NB4 (cell line): ENCODE data around the gene ZNF414.
"Not testable (repeated sequence)": the region's sequence is repeated elsewhere in the genome, so short reads cannot be mapped to it uniquely, and the experiment has no call there.

Source experiments
- DNase-seq: peaks from one replicate; pipeline ENCODE4 v3.0.0; 2010; ENCODE audit warnings: low read depth
- H3K4me3 ChIP-seq: one replicate; pipeline ENCODE4 v1.5.1; 2011; ENCODE audit warnings: mild to moderate bottlenecking, low read depth, low read length, moderate library complexity
- CTCF ChIP-seq: IDR thresholded peaks from one replicate; pipeline ENCODE4 v1.5.1; 2012; ENCODE audit warnings: low read depth, low read length
- MYC ChIP-seq: IDR thresholded peaks from 2 replicates; pipeline ENCODE4 v1.6.1; 2011; ENCODE audit warnings: low read depth, low read length
- POLR2A ChIP-seq: IDR thresholded peaks from 2 replicates; pipeline ENCODE4 v1.6.1; 2011; ENCODE audit warnings: mild to moderate bottlenecking; ENCODE audit not compliant: insufficient read length; ENCODE audit errors: extremely low read depth
- TF ChIP-seq, protein P1 (sequence below): IDR thresholded peaks from 2 replicates; pipeline ENCODE4 v1.6.1; 2011; ENCODE audit warnings: low read depth, low read length

Gene ZNF414, protein sequence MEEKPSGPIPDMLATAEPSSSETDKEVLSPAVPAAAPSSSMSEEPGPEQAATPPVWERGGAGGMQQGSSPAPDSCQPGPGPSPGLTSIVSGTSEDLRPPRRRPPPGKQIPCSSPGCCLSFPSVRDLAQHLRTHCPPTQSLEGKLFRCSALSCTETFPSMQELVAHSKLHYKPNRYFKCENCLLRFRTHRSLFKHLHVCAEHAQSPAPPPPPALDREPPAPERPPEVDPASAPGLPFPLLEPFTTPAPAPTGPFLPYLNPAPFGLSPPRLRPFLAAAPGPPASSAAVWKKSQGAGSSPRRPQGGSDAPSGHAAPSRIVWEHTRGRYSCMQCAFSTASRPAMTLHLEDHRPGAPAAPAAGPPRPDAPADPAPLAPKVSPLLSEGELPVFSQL

DNA sequence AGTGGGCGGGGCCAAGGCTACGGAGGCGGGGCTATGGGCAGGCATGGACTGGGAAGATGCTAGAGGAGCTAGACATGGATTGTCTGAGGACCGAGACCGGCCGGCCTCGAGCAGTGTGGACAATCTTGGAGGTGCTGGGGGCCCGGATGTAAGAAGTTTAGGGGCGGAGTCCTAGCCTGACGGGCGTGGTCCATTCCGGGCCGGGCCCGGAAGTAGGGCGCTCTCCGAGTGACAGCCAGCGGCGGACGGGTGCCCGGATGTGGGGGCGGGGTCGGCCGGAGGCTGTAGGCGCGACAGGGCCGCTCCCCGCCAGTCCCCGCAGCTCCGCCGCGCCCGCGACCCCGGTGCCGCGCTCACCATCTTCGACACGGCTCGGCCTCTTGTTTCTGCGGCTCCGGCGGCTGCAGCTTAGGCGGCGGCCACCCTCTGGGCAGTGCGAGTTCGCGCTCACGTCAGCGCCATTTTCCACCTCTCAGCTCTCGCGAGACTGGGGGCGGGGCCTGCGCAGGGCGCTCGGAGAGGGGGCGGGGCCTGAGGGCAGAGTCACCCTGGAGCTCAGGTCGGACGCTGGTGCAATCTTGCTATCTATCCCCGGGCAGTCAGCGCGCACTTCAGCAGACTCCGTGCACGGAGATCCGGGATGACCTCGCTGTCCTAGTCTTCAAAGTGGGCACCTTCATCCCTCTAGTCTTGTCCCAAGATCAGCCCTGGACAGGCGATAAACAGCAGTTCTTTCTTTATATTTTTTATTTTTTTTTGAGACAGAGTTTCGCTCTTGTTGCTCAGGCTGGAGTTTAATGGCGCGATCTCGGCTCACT, at the start of gene ZNF414:
TSS of gene ZNF414 (minus strand) at position 481 of the 818 bp plus-strand sequence. CDS start at position 360, 121 bp downstream.
- TF ChIP-seq, protein P1, sequence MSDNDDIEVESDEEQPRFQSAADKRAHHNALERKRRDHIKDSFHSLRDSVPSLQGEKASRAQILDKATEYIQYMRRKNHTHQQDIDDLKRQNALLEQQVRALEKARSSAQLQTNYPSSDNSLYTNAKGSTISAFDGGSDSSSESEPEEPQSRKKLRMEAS, result peak; percentile 88
- TF ChIP-seq MYC (peak; percentile 83), CTCF (no peak), POLR2A (peak; percentile 92)
- peak within 1 kb of the TSS; percentile 66 for H3K4me3 ChIP-seq
- DNase-seq, result peak; percentile 100

DNA sequence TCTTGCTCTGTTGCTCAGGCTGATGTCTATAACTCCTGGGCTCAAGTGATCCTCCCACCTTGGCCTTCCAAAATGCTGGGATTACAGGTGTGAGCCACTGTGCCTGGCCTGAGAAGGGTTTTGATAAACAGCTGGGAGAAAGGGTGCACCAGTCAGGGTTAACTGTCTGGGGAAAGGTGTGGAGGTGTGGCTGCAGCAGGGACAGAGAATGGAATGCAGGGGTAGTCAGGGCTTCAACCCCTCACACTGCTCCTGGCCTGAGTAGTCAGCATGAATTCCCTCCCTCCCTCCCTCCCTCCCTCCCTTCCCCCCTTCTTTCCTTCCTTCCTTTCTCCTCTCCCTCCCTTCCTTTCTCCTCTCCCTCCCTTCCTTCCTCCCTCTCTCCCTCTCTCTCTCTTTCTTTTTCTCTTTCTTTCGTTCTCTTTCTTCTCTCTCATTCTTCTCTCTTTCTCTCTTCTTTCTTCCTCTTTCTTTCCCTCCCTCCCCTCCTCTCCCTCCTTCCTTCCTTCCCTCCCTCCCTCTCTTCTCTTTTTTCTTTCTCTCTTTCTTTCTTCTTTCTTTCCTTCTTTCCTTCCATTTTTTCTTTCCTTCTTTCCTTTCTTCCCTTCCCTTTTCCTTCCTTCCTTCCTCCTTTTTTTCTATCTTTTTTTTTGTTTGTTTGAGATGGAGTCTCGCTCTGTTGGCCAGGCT, 47.3 kb upstream of the ZNF414 start:
- no peak overlapping the region for H3K4me3 ChIP-seq
- DNase-seq, result no peak
- TF ChIP-seq CTCF (no peak), MYC (no peak), POLR2A (no peak)
- TF ChIP-seq, protein P1, result no peak

DNA sequence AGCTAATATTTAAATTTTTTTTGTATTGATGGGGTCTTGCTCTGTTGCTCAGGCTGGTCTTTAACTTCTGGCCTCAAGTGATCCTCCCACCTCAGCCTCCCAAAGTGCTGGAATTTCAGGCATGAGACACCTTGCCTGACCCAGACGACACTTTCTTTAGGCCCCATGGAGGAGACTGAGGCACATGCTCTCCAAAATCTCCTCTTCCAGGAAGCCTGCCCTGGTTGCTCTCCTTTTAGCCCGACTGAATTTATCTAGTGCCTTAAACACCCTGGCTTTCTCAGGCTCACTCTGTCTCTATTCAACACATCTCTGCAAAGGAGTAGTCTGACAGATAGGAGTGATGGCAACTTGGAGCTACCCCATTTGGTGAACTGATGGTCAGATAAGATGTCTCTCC, 44.4 kb upstream of the ZNF414 start:
- no peak for TF ChIP-seq POLR2A
- TF ChIP-seq, protein P1, result no peak
- TF ChIP-seq MYC, result no peak
- no peak for TF ChIP-seq CTCF
- DNase-seq, result no peak
- no peak overlapping the region for H3K4me3 ChIP-seq

DNA sequence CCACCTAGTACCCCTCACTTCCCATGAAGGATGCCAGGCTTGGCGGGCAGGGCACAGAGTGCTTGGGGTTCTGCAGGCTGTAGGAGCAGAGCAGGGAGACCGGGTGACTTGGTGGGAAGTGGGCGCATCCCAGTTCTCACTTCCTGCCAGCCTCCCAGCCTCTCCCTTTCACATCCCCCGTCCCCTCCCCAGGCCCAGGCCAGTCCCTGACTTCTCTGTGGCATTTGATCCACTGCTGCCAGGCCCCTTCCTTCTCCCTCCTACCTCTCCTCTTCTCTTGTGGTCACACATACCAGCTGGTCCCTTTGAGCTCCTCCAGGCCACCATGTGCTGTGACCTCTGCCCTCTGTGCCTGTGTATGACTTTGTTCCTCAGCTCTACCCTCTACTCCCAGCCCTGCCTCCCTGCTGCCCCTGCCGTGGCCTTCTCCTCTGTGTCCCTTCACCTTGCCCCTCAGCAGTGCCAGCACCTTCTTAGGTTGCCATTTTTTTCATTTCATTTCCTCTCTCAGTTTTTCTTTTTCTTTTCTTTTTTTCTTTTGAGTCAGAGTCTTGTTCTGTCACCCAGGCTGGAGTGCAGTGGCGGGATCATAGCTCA, 43.8 kb upstream of the ZNF414 start:
- no peak overlapping the region for H3K4me3 ChIP-seq
- DNase-seq, result peak; percentile 68
- peak; percentile 34; the same call in 1 of the 2 replicates for TF ChIP-seq MYC
- no peak for TF ChIP-seq CTCF
- TF ChIP-seq, protein P1, result 0 out of 2 replicates have a peak, but pooled peaks have one; percentile 14
- no peak for TF ChIP-seq POLR2A

DNA sequence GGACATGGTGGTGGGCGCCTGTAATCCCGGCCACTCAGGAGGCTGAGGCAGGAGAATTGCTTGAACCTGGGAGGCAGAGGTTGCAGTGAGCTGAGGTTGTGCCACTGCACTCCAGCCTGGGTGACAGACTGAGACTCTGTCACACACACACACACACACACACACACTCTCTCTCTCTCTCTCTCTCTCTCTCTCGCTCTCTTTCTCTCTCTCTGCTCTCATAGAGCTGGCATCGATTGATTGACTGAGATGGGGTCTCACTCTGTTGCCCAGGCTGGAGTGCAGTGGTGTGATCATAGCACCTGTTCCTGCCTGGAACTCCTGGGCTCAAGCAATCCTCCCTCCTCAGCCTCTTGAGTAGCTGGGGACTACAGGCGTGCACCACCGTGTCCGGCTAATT, 39.8 kb upstream of the ZNF414 start:
- DNase-seq, H3K4me3 ChIP-seq: not testable (repeated sequence)
